HG03558 (cell line): Measurements from ENCODE around the gene SUPT6H.

Source experiments
- ATAC-seq: cut with Tn5 transposase; IDR thresholded peaks from one replicate; pipeline ENCODE4 v1.9.1; 2021; ENCODE audit warnings: moderate number of reproducible peaks; ENCODE audit not compliant: unreplicated experiment; ENCODE audit errors: extremely low read depth

SUPT6H gene

DNA sequence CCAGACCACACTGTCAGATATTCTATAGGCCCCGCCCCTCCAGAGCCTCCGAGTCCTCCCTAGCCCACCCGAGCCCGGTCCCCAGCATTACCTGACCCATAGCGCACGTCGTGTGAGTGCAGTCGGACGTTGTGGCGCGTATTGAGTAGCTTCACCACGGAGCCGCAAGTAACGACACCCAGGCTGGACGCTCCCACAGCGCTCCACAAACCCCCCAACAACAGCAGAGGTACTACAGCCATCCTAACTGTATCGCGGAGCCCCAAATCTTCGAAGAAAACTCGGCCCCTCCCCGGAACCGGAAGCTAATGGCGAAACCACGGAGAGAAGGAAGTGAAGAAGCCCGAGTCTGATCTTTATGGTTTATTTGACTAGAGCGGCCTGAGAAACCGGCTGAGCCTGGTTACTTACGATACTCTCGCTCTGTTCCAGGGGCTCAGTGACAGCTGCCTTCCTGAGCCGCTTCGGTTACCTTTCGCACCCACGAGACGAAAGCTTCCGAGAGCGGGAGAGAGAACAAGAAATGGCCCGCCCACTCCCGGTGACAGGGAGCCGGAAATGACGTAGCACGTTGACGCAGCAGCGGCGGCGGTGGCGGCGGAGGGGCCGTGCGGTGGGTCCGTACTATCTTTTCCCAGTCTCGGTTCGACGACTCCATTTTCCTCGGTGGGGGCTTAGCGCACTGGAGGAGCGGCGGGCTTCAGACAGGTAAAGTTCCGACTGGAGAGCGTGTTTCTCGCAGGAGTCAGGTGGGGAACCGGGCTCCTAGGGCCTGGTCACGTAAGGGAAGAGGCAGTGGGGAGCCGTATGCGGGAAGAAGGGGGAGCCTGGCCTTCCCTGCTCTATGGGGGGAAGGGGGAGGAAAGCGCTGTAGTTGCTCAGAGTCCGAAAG is at the start of gene SUPT6H, which contains the start of gene SDF2:
TSS of gene SUPT6H (plus strand) at position 571 of the 892 bp plus-strand sequence. CDS start 11,197 bp downstream, outside the sequence.
TSS of gene SDF2 (minus strand) at position 272 of the 892 bp plus-strand sequence. CDS start at position 242, 30 bp downstream.
- ATAC-seq = no peak

DNA sequence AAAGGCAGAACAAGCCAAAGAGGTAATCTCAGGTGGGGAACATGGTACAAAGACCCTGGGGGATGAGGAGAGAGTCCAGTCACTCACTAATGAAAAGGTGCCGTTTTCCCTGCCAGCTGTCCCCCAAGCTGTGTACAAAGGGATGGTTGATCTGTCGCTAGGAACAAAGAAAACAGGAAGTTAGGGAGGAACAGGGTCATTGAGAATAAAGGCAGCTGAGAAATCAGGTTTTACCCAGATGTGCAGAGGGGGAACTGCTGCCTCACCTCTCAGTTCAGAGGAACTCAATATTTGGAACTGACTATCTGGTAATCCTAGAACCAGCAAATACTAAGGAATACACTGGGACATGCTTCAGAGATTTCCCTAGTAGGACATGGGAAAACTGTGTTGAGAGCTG is 49.5 kb upstream of the SUPT6H start:
- ATAC-seq = no peak

DNA sequence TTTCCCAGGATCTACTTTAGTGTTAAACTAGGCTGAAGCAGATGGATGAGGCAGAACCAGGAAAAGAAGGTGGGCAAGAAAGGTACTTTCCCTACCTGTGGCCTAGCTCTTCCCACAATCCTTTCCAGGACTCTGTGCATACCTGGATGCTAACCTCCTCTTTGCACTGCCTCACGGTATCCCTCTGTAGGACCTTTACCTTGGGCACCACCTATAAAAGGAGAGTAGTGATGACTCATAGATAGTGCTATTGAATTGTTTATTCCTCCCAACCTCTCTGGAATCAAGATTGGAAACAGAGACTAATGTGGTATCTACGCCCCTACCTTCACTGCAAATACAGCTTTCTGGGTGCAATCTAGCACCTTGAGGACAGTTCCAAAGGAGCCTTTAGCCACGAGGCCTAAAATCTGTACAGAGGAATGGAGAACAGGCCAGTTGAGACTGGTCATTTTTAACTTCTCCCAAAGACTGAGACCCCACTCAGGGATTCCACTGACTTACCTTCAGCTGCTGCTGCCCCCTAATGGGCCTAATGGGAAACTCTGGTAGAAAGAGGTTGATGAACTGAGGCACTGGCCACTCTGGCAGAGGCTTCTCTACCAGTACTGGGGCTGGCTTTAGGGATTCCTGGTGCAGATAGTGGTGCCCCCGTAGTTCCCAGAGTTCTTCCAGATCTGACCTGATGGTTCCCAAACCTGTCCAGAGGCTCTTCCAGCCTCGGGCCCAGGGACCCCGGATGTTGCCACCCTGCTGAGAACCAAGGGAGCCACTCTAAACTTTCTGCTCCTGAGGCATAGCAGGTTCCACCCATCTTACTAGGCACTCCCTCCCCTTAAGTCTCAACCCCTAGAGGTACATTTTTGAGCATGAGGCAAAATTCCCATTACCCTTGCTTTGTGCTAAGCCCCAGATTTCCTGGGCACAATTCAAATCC is 48.8 kb upstream of the SUPT6H start:
- ATAC-seq = no peak

- ATAC-seq = no peak
Observed at GRCh38 chr17:28613931-28614381, 48.0 kb upstream of the SUPT6H start, which contains the start of gene RSKR. TSS of gene RSKR (minus strand) at chr17:28614185. CDS start at chr17:28614161, 24 bp downstream.

DNA sequence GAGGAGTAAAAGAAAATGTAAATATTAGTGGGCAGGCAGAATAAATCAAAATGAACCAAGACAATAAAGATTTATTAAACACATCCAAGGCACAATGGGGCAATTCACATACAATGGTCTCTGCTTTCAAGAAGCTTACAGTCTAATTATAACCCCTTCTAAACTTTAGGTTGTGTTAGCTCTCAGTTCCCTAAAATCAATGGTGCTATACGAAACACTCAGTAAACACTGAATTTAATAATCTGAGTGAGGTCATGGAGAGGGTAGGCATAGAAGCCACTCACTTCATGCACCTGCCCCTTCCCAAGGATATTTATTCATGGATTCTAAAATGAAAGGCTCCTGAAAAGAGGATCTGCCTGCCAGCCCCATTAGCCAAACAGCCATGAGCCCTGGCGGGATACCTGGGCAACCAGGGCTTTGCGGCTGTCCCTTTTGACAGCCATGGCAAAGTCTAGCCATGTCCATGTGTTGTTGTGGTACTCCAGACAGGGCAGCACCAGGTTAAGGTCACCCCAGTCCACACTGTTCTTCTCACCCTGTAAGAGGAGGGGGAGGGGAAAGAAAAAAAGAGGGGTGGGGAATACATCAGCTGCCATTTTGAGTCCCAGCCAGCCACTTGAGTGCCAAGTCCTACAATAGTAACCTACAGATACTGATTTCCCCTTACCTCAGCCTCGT is 46.6 kb upstream of the SUPT6H start:
- no peak for ATAC-seq

GRCh38 chr17:28616281-28616680 is 45.7 kb upstream of the SUPT6H start:
- ATAC-seq = no peak

DNA sequence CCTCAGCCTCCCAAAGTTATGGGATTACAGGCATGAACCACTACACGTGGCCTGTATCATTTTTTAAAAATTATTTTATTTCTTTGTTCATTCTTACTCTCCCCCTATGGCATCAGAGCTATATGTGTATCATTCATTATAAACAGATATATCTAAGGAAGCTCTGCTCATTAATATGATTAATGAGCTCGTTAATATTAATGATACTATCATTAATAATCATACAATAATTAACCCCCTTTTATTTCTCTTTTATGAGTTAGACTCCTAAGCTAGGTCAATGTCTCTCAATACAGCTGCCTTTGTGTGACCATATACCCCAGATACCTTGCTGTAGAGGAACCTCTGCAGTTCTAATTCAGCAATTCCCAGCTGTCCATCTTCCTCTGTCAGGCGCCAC is 43.5 kb upstream of the SUPT6H start:
- ATAC-seq = no peak

GRCh38 chr17:28620010-28620409 is 42.0 kb upstream of the SUPT6H start:
- no peak for ATAC-seq

GRCh38 chr17:28622186-28622585 is 39.8 kb upstream of the SUPT6H start:
- ATAC-seq = no peak

DNA sequence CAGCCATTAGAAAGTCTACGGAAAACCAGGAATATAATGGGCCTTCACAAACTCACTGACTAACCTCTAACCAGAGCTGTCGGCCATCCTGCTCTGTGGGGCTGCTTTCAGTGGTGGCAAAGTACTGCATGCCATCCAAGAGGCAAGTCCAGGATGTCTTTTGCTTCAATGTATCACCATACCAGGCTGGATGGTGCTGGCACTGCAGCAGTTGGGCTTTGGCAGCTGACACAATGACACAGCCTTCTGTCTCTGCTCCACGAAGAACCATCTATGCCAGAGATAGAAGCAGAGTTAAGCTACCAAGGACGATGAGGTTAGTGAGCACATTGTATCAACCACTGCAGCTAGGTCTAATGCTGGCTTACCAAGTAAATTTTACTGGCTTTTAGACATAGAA is 38.3 kb upstream of the SUPT6H start:
- no peak for ATAC-seq

GRCh38 chr17:28624148-28624547 is 37.9 kb upstream of the SUPT6H start:
- no peak for ATAC-seq

- no peak for ATAC-seq
Observed at GRCh38 chr17:28626818-28627217, 35.2 kb upstream of the SUPT6H start.

DNA sequence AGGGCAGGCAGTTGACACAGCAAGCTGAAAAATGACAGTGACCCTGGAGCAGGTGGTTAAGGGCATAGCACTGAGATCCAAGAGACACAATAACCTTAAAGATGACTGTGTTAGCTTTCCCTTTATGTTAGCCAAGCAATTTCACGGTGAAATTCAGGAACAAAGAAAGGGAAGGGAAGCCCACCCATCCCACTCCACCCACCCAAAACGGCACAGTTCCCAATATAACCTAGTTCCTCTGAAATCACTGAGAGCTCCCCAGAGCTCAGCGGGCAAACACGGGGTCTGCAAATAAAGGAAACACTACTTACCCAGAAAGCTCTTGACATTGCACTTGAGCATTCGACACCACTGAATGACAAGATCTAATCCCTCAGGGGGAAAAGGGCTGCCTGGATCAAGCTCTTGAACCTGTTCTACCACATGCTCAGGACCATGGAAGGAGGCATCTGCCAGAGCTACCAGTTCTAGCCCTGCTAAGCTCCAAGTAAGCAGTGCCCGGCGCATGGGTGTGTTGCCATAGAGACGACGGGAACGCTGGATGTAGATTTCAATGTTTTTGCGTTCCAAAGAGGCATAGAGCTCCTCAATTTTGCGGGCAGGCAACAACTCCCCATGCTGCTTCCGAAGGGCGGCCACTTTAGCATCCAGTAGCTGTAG is 27.7 kb upstream of the SUPT6H start:
- ATAC-seq = no peak

DNA sequence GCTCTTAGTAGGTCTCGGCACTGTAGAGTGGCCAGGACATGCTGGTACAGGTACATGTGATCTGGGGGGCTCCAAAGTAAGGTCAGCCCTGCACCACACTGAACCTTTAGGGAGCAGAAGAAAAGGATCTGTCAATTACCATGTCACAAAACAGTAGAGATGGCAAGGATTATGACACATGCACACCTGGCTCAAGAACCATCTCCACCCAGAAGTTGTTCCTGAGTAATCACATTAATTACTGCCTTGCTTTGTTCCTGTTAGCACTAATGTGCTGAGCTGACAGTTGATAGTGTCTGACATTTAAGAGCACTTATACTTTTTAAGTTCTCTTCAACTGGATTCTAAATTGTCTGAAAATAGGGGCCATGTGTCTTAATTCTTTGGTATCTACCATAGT is 26.5 kb upstream of the SUPT6H start:
- no peak for ATAC-seq

GRCh38 chr17:28641579-28641978 is 20.4 kb upstream of the SUPT6H start:
- no peak for ATAC-seq

GRCh38 chr17:28643983-28644786 is 17.8 kb upstream of the SUPT6H start:
- ATAC-seq = no peak

DNA sequence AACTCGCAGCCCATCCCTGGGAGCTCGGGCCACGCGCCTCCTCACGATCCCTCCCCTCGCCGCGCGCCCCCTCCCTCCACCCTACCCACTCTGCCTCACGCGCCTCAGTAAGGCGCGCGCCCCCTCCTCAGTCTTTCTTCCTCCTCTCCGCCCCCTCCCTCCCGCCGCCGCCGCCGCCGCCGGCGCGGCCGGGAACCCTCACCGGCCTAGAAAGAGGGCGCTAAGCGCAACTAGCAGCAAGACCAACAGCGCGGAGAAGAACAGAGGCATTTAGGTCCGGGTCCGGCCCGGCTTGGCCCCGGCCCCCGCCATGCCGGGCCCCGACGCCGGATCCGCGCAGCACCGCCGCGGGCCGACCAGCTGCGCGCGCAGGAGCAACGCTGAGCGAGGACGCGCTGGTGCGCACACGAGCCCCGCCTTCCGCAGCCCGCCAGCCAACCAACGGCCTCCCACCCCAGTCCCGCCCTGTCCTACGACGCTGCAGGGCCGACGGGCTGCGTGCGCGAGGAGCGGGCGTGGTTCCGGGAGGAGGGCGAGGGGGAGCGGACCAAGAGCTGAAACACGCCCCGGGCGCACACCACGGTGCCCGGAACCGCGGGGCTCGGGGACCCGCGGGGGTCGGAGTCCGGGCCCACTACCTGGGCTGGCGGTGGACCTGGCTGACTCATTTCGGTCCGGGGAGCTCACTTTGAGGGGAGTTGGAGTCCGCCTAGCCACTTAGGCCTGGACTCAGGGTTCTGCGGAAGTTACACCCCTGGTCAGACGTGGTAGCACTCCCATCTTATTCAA is 17.0 kb upstream of the SUPT6H start, which contains the start of gene BLTP2:
TSS of gene BLTP2 (minus strand) at position 372 of the 789 bp plus-strand sequence. CDS start at position 270, 102 bp downstream.
- ATAC-seq = peak; percentile 71

GRCh38 chr17:28645576-28645939 is 16.4 kb upstream of the SUPT6H start:
- ATAC-seq = no peak
